NT2/D1 (cell line): ENCODE data around the gene NRCAM.

Experiments
- YY1 ChIP-seq: IDR thresholded peaks from 2 replicates; pipeline ENCODE4 v1.6.1; 2011; ENCODE audit not compliant: insufficient read length, insufficient read depth
- ZNF274 ChIP-seq: IDR thresholded peaks from 2 replicates; pipeline ENCODE4 v1.6.1; 2011; ENCODE audit warnings: mild to moderate bottlenecking, low read depth, low read length

- no peak for TF ChIP-seq ZNF274
- no peak for TF ChIP-seq YY1
Measured at GRCh38 chr7:108146070-108146842, 310.0 kb downstream of the NRCAM start.
